EH (cell line): ENCODE results near the gene RUNX2.
"Not testable (repeated sequence)": the region's sequence is repeated elsewhere in the genome, so short reads cannot be mapped to it uniquely, and the experiment has no call there.

Experiments used
- DNase-seq: peaks from one replicate; pipeline ENCODE4 v3.0.0-alpha.2; 2015; ENCODE audit warnings: low read depth

The RUNX2 gene

DNA sequence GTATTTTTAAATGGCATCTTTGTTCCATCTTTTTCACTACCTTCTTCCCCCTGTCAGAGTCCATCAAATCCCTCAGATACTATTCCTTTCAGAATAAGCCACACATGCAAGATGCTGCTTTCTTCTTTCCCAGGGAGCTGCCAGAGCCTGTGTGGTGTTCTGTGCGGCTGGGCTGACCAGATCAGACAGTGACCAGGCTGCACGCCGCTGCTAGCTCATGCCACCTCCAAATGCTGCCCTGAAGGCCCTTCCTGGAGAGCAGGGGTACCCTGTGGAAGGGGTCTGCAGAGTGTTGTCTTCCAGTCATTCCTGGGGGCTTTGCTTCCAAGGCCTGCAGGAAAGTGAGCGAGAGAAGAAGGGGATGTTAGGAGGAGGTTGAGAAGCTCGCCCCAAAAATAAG is 228.7 kb downstream of the RUNX2 start:
- peak; percentile 30 for DNase-seq

GRCh38 chr6:45557454-45557853 is 229.3 kb downstream of the RUNX2 start:
- DNase-seq = no peak

DNA sequence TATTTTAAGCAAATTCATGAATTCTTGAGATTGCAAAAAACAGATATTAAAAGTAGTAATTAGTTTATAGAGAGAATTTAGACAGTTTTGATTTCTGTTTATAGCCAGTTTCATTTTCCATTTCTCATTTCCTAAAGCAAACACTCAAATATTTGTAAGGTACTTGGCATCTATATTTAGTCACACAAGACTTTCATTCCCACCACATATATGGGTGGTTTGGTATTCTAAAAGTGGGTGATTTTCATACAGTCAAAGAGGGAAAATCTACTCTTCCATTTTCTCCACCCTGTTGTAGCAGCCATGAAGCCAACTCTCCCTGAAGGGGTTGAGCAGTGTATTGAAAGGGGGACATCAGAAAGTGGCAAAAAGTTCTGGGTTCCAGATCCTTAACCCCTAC is 230.7 kb downstream of the RUNX2 start:
- DNase-seq = peak; percentile 12

GRCh38 chr6:45560321-45560820 is 232.2 kb downstream of the RUNX2 start:
- DNase-seq = not testable (repeated sequence)

DNA sequence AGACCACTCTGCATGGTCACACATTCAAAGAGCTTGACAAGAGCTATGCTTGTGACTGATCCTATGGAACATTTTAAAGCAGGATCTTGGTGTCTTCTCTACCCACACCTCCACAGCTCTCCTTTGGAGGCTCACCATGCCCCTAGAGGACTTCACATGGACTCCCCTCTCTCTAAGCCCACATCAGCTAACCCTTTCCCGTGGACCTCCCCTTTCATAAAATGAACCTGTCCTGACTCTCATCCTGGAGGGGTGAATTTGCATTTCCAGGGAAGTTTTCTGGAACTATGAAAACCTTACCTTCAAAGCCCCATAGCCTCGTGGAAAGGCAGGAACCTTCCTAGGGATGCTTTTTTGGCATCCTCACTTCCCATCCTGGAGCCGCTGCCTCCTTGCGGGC is 234.0 kb downstream of the RUNX2 start:
- no peak for DNase-seq

DNA sequence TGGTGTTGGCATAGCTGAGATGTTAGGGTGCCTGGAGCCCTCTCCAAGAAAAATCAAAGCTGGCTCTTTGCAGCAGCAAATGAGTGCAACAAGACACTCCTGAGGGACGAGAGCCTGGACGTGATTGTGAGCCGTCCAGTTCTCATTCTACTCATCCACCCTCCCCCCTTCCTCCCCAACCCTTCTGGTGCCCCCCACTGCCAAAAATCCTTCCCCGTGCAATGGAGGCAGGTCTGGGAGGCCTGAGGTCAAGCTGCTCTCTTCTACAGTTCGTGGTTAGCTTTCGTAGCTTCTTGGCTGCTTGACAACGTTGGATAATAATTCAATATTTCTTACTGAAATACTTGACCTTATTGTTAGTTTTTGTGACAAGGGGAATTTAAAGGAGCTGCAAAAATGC is 234.9 kb downstream of the RUNX2 start:
- DNase-seq = no peak

- DNase-seq = no peak
Observed at GRCh38 chr6:45563844-45564243, 235.7 kb downstream of the RUNX2 start.

GRCh38 chr6:45566882-45567281 is 238.8 kb downstream of the RUNX2 start:
- DNase-seq = peak; percentile 31

- DNase-seq = no peak
Observed at GRCh38 chr6:45567879-45568278, 239.7 kb downstream of the RUNX2 start.

DNA sequence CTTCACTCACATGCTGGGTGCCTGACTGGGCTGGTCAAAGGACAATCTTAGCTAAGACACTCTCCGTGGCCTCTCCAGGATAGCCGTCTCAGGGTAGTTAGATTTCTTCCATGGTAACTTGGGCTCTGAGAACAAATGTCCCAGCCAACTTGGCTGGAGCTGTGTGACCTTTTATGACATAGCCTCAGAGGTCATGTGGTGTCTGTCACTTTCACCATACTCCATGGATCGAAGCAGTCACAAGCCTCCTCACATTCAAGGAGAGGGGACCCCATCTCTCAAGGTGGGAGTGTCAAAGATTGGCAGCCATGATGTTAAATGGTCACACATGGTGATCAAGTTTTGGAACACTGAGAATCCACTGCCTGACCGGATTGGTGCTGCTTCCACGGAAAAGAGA is 240.5 kb downstream of the RUNX2 start:
- no peak for DNase-seq

GRCh38 chr6:45569210-45569945 is 241.2 kb downstream of the RUNX2 start:
- peak; percentile 8 for DNase-seq

- no peak for DNase-seq
Observed at GRCh38 chr6:45571159-45571558, 243.0 kb downstream of the RUNX2 start.

DNA sequence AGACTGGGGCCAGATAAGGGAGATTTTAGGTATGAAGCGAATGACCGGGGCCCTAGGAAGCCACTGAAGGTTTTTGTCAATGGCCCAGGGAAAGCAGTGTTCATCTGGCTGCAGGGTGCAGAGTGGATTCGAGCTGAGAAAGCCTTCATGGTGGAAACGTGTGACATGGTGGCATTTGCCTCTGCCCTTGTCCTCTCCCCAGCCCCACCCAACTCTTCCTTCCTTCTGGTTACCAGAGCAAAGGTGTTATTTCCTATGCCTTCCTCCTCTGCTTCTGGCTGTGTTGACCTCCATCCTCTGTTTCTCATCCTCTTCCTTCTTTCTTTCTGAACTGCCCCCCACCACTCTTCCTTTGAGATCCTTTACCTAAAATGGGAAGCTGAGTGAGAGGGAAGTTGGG is 244.7 kb downstream of the RUNX2 start:
- DNase-seq = no peak

- DNase-seq = no peak
Observed at GRCh38 chr6:45574014-45574461, 245.9 kb downstream of the RUNX2 start.

GRCh38 chr6:45574885-45575284 is 246.8 kb downstream of the RUNX2 start:
- DNase-seq = no peak

DNA sequence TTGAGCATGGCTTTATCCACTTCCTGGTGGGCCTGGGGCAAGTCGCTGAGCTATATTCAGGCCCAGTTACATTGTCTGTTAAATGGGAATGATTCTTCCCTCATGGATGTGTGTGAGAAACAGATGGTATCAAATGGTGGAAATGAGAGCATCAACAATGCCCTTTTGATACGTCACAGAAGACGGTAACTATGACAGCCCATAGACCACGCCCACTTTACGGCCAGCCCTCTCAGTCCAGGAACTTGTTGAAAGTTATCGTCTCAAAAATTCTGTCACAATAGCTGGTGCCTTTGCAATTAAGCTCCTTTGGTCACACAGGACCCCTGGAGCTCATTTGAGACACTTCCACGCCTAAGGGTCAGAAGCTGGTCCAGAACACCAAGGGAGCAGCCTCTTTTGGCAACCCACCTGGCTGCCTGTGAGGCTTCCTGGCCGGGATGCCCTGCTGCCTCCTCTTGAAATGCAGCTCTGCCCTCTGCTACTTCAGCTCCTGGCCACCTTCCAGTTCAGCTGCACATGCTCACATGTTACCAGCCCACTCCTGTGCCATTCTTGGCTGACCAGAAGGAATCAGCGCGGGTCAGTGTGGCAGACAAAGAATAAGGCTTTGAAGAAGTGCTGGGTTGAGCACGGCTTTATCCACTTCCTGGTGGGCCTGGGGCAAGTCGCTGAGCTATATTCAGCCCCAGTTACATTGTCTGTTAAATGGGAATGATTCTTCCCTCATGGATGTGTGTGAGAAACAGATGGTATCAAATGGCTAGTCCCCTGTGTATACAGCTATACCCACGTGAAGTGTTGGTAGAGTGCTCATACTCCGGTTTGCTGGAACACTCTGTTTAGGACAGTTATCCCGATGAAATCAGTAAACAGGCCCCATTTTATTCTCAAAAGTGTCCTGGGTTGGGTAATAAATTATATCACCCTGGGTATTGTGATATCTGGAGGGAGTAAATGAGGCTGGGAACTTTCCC is 248.8 kb downstream of the RUNX2 start:
- DNase-seq = no peak

DNA sequence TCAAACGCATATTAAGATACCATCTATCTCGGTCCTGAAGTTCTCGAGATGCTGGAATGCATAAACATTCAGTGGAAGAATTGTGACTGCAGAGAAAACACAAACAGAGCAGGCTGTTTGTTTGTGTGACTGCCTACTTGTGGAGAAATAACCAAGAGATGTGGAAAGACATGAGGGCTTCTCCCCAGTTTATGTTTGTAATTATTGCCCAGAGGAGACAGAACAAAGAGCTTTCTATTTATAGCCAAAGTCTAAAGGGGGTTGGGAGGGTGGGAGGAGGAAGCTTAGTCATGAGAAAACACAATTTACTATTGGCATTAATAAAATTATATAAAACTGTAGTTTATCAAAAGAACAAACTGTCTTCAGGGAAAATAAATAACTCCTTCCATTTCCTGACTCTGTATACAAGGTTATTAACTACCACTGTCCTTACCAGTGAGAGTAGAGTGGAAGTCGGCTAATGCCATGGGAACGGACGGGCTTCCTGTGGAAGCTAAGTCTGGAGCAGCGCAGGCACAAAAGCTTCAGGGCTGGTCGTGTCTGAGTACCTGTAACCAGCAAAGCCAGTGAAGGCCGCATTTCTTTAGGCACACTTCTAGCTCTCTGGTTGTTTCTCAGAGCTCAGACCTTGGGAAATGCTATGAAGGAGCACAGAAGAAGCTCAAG is 249.8 kb downstream of the RUNX2 start:
- peak; percentile 60 for DNase-seq

GRCh38 chr6:45584127-45584526 is 256.0 kb downstream of the RUNX2 start:
- no peak for DNase-seq

DNA sequence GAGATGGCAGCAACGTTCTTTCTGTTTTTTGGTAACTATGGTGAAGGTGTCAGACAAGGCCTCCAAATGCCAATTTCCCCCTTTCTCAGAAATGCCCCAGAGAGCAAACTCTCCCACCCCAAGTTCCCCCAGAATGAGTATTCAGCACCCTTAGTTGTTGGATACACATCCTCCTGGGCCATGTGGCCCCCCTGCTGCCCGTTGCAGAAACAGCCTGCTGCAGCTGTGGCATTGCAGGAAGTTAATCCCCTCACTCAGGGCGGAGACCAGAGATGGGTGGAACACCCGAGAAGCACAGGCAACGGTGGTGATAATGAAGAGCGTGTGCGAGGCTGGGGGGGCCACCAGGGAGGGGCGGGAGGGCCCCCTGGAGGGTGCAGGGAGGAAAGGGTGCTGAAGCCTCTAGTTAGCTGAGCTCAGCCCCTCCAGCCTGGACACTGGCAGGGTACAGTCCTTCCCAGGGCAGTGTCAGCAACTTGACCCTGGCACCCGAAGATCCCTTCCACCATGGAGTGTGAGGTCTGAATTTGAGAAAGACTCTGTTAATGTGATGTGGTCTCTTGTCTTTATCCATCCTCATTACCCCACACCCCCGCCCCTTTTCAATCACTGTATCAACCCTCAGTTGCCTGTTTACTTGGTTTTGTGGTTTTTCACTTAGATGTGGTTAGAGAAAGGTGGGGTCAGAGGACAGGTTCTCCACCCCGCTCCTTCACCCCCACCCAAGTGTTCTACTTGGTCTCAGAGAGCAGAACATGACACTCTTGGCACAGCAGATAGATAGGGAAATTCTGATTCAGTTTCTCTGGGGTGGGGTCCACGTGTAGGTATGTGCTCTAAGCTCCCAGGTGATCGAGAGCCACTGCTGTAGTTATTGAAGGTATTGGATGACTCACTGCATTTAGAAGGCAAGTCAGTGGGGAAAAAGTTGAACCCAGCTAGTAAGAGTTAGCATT is 258.4 kb downstream of the RUNX2 start:
- no peak for DNase-seq

GRCh38 chr6:45587229-45588060 is 259.3 kb downstream of the RUNX2 start:
- DNase-seq = no peak
